Cardiac muscle cell (in vitro differentiated cells and primary cell): ENCODE results near the gene PGK1. TPM values are rescaled to one million over a fixed set of nuclear protein-coding genes. Genes with fewer than 3 reads are reported as not detected.
"Not testable (repeated sequence)": the region's sequence is repeated elsewhere in the genome, so short reads cannot be mapped to it uniquely, and the experiment has no call there.

ENCODE experiments used
- DNase-seq, 2 donors: peaks; one replicate each; pipeline versions ENCODE4 v3.0.0 to v3.0.0-alpha.2; 2010 to 2017; ENCODE audit warnings: low read depth in 1 of 2, low spot score in 1 of 2
- H3K27ac ChIP-seq: fragments of 200-600 bp; sonication (generic); 2 replicates; pipeline ENCODE4 v1.5.1; 2016
- H3K27me3 ChIP-seq: fragments of 200-600 bp; sonication (generic); 2 replicates; pipeline ENCODE4 v1.6.0; 2016; ENCODE audit warnings: control low read depth
- H3K36me3 ChIP-seq: fragments of 200-600 bp; sonication (generic); 2 replicates; pipeline ENCODE4 v1.5.1; 2016; ENCODE audit warnings: control low read depth
- H3K4me1 ChIP-seq: fragments of 200-600 bp; sonication (generic); 2 replicates; pipeline ENCODE4 v1.8.1; 2017; ENCODE audit warnings: low read depth, mild to moderate bottlenecking, mixed run types
- H3K4me3 ChIP-seq: fragments of 200-600 bp; sonication (generic); 2 replicates; pipeline ENCODE4 v1.5.1; 2016; ENCODE audit warnings: mild to moderate bottlenecking
- H3K9me3 ChIP-seq: fragments of 200-600 bp; sonication (generic); 2 replicates; pipeline ENCODE4 v1.5.1; 2017; ENCODE audit warnings: low read depth, mild to moderate bottlenecking, control low read depth
- polyA plus RNA-seq: library from polyadenylated mRNA; unstranded; fragments of >200 nt; fragmentation: Nextera tagmentation; extraction: Ambion mirVana; gene quantifications from 2 replicates; pipeline ENCODE4 v1.2.1, GENCODE V29; 2016
- total RNA-seq: library from RNA; depleted of rRNA; stranded (reverse); fragments of >200 nt; gene quantifications from 2 replicates; pipeline ENCODE4 v1.2.3, GENCODE V29; 2016
- TF ChIP-seq, protein P1 (sequence below): IDR thresholded peaks from 2 replicates; pipeline ENCODE4 v1.5.1; 2012; ENCODE audit warnings: low read depth, mild to moderate bottlenecking, low read length

PGK1 gene
- total and polyA plus RNA-seq, 2 experiments from 2014 or later: 602 to 1,568 TPM

DNA sequence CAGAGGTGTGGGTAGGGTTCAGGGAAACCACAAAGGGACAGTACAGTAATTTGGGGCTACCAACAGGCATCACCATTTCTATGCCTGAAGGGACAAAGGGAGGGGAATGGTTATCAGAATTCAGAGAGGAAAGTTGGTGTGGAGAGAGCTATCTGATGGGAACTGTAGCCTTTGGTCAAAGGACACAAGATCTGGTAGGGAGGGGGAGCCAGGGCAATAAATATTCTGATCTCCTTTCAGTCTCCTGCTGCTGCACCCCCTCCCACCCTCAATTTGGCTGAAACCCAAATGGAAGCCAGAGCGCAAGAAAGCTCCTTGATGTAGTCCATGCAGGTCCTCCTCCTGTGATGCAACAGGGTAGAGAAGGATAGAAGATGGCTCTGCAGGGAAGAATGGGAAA, 14.6 kb downstream of the PGK1 start:
- TF ChIP-seq, protein P1, sequence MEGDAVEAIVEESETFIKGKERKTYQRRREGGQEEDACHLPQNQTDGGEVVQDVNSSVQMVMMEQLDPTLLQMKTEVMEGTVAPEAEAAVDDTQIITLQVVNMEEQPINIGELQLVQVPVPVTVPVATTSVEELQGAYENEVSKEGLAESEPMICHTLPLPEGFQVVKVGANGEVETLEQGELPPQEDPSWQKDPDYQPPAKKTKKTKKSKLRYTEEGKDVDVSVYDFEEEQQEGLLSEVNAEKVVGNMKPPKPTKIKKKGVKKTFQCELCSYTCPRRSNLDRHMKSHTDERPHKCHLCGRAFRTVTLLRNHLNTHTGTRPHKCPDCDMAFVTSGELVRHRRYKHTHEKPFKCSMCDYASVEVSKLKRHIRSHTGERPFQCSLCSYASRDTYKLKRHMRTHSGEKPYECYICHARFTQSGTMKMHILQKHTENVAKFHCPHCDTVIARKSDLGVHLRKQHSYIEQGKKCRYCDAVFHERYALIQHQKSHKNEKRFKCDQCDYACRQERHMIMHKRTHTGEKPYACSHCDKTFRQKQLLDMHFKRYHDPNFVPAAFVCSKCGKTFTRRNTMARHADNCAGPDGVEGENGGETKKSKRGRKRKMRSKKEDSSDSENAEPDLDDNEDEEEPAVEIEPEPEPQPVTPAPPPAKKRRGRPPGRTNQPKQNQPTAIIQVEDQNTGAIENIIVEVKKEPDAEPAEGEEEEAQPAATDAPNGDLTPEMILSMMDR: no peak
- no peak for DNase-seq
- Histone ChIP-seq H3K27ac (no peak overlapping the region), H3K4me1 (peaks cover 4% of the 10 kb centered on the region), H3K9me3 (no peaks in the 10 kb centered on the region), H3K36me3 (peaks cover 58% of the 10 kb centered on the region), H3K27me3 (no peaks in the 10 kb centered on the region), H3K4me3 (no peak overlapping the region)

- no peak overlapping the region for H3K4me3 ChIP-seq
- H3K27me3 ChIP-seq: no peaks in the 10 kb centered on the region
- TF ChIP-seq, protein P1: peak; percentile 25
- H3K9me3 ChIP-seq: no peaks in the 10 kb centered on the region
- H3K36me3 ChIP-seq: peaks cover 63% of the 10 kb centered on the region
- no peak for DNase-seq
- peak overlapping the region; percentile 7 for H3K27ac ChIP-seq
- no peaks in the 10 kb centered on the region for H3K4me1 ChIP-seq
Observed at GRCh38 chrX:78119521-78120227, 15.6 kb downstream of the PGK1 start.

- Histone ChIP-seq H3K27me3 (no peaks in the 10 kb centered on the region), H3K4me3 (no peak overlapping the region), H3K36me3 (peaks cover 46% of the 10 kb centered on the region), H3K4me1 (no peaks in the 10 kb centered on the region), H3K27ac (no peak overlapping the region), H3K9me3 (no peaks in the 10 kb centered on the region)
- TF ChIP-seq, protein P1: no peak
- DNase-seq: no peak
Observed at GRCh38 chrX:78123190-78123589, 19.1 kb downstream of the PGK1 start.

- DNase-seq: peak in 1 of 2 donors; percentile 15
- H3K27me3 ChIP-seq: no peaks in the 10 kb centered on the region
- no peaks in the 10 kb centered on the region for H3K9me3 ChIP-seq
- H3K4me1 ChIP-seq: no peaks in the 10 kb centered on the region
- peak overlapping the region; percentile 23 for H3K27ac ChIP-seq
- peaks cover 43% of the 10 kb centered on the region for H3K36me3 ChIP-seq
- no peak overlapping the region for H3K4me3 ChIP-seq
- TF ChIP-seq, protein P1: peak; percentile 32
Observed at GRCh38 chrX:78124307-78124706, 20.3 kb downstream of the PGK1 start.

GRCh38 chrX:78125148-78125547, 21.1 kb downstream of the PGK1 start:
- Histone ChIP-seq H3K36me3 (peaks cover 39% of the 10 kb centered on the region), H3K4me3 (no peak overlapping the region), H3K27ac (no peak overlapping the region), H3K4me1 (no peaks in the 10 kb centered on the region), H3K9me3 (no peaks in the 10 kb centered on the region), H3K27me3 (no peaks in the 10 kb centered on the region)
- no peak for DNase-seq
- TF ChIP-seq, protein P1: no peak

DNA sequence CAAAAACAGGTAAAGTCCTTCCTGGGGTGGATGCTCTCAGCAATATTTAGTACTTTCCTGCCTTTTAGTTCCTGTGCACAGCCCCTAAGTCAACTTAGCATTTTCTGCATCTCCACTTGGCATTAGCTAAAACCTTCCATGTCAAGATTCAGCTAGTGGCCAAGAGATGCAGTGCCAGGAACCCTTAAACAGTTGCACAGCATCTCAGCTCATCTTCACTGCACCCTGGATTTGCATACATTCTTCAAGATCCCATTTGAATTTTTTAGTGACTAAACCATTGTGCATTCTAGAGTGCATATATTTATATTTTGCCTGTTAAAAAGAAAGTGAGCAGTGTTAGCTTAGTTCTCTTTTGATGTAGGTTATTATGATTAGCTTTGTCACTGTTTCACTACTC, 21.7 kb downstream of the PGK1 start:
- H3K36me3 ChIP-seq: peaks cover 34% of the 10 kb centered on the region
- not testable (repeated sequence) for H3K27me3 ChIP-seq, DNase-seq, H3K9me3 ChIP-seq, H3K4me1 ChIP-seq, H3K4me3 ChIP-seq, H3K27ac ChIP-seq
